ENCODE results near the gene MN1. TPM values are rescaled to one million over a fixed set of nuclear protein-coding genes. Genes with fewer than 3 reads are reported as not detected.

MN1 gene
- total and polyA plus RNA-seq, 2 donors = 0.47 to 1.4 TPM

DNA sequence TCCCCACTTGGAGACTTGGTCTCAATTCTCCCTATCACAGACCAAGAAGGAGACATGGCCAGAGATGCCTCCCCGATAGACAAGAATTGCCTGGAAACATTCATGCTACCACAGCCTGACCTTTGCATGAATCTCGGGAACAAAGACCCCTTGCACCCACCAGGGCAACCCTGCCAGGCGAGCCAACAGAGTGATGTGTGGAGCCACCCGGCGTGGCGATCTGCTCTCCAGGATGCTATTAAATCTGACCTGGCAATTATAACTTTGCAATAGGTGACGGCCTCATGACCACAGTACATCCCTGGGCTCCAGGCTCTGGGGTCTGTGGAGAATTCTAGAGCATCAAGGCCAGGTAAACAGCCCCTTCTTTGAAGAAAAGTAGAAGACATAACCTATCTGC lies 31.1 kb upstream of the MN1 start:
- 97% methylated on average over 7 of the region's 7 CpGs for WGBS
- no peak for DNase-seq (ENCODE audit: low read depth in 6 of 9, low spot score in 9 of 9)
- no peaks in the 10 kb centered on the region for H3K9me3 ChIP-seq (ENCODE audit: control insufficient read depth in 2 of 2, insufficient read depth in 1 of 2, low read length in 1 of 2)
- H3K4me1 ChIP-seq (ENCODE audit: control insufficient read depth in 2 of 2, insufficient read depth in 2 of 2, low read length in 2 of 2) = peaks cover 3 to 4% of the 10 kb centered on the region in 2 donors
- no peak overlapping the region for H3K27ac ChIP-seq (ENCODE audit: low read depth in 1 of 2, low read length in 1 of 2)
- no peak overlapping the region for H3K4me3 ChIP-seq (ENCODE audit: low read length in 2 of 2)
- no peaks in the 10 kb centered on the region for H3K27me3 ChIP-seq (ENCODE audit: control insufficient read depth in 2 of 2, insufficient read depth in 1 of 2, low read length in 1 of 2)
- no peaks in the 10 kb centered on the region for H3K36me3 ChIP-seq (ENCODE audit: control insufficient read depth in 2 of 2, insufficient read depth in 2 of 2, low read length in 1 of 2)

DNA sequence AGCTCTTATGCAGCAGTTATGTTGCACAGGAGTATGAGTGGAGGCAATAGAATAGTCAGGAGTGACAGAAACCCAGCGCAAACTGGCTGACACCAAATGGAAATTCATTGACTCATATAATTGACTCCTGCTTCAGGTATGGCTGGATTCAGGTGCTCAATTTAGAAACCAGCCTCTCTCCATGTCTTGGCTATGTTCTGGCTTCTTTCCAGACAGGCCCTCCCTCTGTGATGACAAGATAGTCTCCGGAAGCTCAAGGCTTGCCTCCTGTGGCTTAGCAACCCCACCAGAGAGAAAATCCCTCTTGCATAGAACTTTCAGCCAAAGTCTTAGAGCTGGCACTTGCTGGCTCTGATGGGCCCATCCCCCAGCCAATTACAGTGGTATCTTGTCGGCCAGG lies 28.1 kb upstream of the MN1 start:
- Histone ChIP-seq H3K9me3 (ENCODE audit: control insufficient read depth in 2 of 2, insufficient read depth in 1 of 2, low read length in 1 of 2) (no peaks in the 10 kb centered on the region), H3K27ac (ENCODE audit: low read depth in 1 of 2, low read length in 1 of 2) (no peak overlapping the region), H3K36me3 (ENCODE audit: control insufficient read depth in 2 of 2, insufficient read depth in 2 of 2, low read length in 1 of 2) (no peaks in the 10 kb centered on the region), H3K27me3 (ENCODE audit: control insufficient read depth in 2 of 2, insufficient read depth in 1 of 2, low read length in 1 of 2) (no peaks in the 10 kb centered on the region), H3K4me1 (ENCODE audit: control insufficient read depth in 2 of 2, insufficient read depth in 2 of 2, low read length in 2 of 2) (peaks cover 3 to 4% of the 10 kb centered on the region in 2 donors), H3K4me3 (ENCODE audit: low read length in 2 of 2) (no peak overlapping the region)
- 92% methylated on average over 3 of the region's 3 CpGs for WGBS
- no peak for DNase-seq (ENCODE audit: low read depth in 6 of 9, low spot score in 9 of 9)

DNA sequence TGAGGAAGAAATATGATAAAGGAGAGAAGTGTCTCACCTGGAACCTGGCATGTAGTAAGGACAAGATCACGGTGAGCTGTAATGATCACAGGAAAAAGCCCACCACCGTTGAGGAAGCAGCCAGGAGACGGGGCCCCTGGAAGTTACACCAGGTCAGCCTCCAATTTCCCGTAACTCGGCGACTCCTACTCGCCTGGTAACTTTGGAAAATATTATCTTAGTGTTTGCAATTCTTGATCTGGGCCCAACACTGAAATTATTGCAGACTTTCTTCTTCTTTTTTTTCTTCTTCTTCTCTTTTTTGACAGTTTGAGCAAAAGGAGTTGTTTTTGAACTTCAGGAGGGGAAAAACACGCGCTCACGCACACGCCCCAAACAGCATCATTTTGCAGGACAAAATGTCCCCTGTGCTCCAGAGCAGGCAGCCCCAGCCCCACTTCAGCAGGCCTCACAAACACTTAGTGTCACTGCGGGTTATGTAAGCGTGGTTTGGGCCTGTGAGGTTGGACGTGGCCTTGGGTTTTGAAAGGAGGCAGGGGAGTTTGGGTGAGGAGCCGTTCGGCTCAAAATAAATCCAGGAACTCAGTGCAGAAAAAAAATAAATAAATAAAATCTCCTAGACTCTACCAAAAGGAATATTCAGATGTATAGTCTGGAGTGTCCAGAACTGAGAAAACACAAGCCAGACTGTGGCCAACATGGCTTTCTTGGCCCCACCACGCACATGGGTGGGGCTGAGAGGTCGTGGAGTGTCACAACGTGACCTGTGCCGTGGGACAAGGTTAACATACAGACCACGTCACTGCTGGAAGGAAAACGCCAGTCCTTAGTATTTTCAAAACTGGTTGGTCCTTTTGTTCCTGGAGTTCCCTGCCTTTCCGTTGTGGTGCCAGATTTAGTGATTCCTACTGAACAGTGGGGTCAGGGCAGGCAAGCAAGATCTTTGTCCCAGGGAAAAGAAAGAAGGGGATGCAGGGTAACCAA lies 26.3 kb upstream of the MN1 start:
- no peak for DNase-seq (ENCODE audit: low read depth in 6 of 9, low spot score in 9 of 9)
- Histone ChIP-seq H3K9me3 (ENCODE audit: control insufficient read depth in 2 of 2, insufficient read depth in 1 of 2, low read length in 1 of 2) (no peaks in the 10 kb centered on the region), H3K4me3 (ENCODE audit: low read length in 2 of 2) (no peak overlapping the region), H3K4me1 (ENCODE audit: control insufficient read depth in 2 of 2, insufficient read depth in 2 of 2, low read length in 2 of 2) (peaks cover 3 to 4% of the 10 kb centered on the region in 2 donors), H3K27me3 (ENCODE audit: control insufficient read depth in 2 of 2, insufficient read depth in 1 of 2, low read length in 1 of 2) (no peaks in the 10 kb centered on the region), H3K27ac (ENCODE audit: low read depth in 1 of 2, low read length in 1 of 2) (no peak overlapping the region), H3K36me3 (ENCODE audit: control insufficient read depth in 2 of 2, insufficient read depth in 2 of 2, low read length in 1 of 2) (no peaks in the 10 kb centered on the region)
- 88% methylated on average over 23 of the region's 23 CpGs for WGBS

DNA sequence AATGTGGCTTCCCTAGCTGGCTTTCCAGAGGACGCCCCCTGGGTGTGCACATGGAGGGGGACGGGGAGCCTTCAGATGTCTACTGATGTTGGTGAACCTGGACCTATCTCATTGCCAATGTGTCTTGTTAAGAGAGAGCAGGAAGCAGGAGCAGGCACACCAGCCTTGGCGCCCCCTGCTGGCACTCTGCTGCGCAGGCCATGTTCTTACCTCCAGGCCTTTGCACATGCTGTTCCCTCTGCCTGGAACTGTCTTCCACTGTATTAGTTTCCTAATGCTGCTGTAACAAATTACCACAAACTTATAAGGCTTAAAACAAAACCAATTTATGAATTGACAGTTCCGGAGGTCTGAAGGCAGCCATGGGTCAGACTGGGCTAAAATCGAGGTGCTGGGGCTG lies 23.6 kb upstream of the MN1 start:
- no peak overlapping the region for H3K27ac ChIP-seq (ENCODE audit: low read depth in 1 of 2, low read length in 1 of 2)
- H3K9me3 ChIP-seq (ENCODE audit: control insufficient read depth in 2 of 2, insufficient read depth in 1 of 2, low read length in 1 of 2) = no peaks in the 10 kb centered on the region
- H3K36me3 ChIP-seq (ENCODE audit: control insufficient read depth in 2 of 2, insufficient read depth in 2 of 2, low read length in 1 of 2) = no peaks in the 10 kb centered on the region
- no peak overlapping the region for H3K4me3 ChIP-seq (ENCODE audit: low read length in 2 of 2)
- DNase-seq (ENCODE audit: low read depth in 6 of 9, low spot score in 9 of 9) = no peak
- 98% methylated on average over 6 of the region's 6 CpGs for WGBS
- no peaks in the 10 kb centered on the region for H3K27me3 ChIP-seq (ENCODE audit: control insufficient read depth in 2 of 2, insufficient read depth in 1 of 2, low read length in 1 of 2)
- H3K4me1 ChIP-seq (ENCODE audit: control insufficient read depth in 2 of 2, insufficient read depth in 2 of 2, low read length in 2 of 2) = no peaks in the 10 kb centered on the region

DNA sequence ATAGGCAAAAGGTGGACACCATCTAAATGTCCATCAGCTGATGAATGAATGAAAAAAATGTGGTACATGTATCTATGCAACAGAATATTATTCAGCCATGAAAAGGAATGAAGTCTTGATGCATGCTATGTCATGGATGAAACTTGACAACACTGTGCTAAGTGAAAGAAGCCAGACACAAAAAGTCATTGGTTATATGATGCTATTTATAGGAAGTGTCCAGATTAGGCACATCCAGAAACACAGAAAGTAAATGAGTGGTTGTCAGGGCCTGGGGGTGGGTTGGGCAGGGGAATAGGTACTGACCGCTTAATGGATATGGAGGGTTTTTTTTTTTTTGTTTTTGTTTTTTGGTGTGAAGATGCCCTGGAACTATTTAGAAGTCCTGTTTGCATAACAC lies 21.7 kb upstream of the MN1 start:
- Histone ChIP-seq H3K4me1 (ENCODE audit: control insufficient read depth in 2 of 2, insufficient read depth in 2 of 2, low read length in 2 of 2) (no peaks in the 10 kb centered on the region), H3K9me3 (ENCODE audit: control insufficient read depth in 2 of 2, insufficient read depth in 1 of 2, low read length in 1 of 2) (no peaks in the 10 kb centered on the region), H3K36me3 (ENCODE audit: control insufficient read depth in 2 of 2, insufficient read depth in 2 of 2, low read length in 1 of 2) (no peaks in the 10 kb centered on the region), H3K27ac (ENCODE audit: low read depth in 1 of 2, low read length in 1 of 2) (no peak overlapping the region), H3K4me3 (ENCODE audit: low read length in 2 of 2) (no peak overlapping the region), H3K27me3 (ENCODE audit: control insufficient read depth in 2 of 2, insufficient read depth in 1 of 2, low read length in 1 of 2) (no peaks in the 10 kb centered on the region)
- 50% methylated on average over 1 of the region's 1 CpG for WGBS
- DNase-seq (ENCODE audit: low read depth in 6 of 9, low spot score in 9 of 9) = no peak

DNA sequence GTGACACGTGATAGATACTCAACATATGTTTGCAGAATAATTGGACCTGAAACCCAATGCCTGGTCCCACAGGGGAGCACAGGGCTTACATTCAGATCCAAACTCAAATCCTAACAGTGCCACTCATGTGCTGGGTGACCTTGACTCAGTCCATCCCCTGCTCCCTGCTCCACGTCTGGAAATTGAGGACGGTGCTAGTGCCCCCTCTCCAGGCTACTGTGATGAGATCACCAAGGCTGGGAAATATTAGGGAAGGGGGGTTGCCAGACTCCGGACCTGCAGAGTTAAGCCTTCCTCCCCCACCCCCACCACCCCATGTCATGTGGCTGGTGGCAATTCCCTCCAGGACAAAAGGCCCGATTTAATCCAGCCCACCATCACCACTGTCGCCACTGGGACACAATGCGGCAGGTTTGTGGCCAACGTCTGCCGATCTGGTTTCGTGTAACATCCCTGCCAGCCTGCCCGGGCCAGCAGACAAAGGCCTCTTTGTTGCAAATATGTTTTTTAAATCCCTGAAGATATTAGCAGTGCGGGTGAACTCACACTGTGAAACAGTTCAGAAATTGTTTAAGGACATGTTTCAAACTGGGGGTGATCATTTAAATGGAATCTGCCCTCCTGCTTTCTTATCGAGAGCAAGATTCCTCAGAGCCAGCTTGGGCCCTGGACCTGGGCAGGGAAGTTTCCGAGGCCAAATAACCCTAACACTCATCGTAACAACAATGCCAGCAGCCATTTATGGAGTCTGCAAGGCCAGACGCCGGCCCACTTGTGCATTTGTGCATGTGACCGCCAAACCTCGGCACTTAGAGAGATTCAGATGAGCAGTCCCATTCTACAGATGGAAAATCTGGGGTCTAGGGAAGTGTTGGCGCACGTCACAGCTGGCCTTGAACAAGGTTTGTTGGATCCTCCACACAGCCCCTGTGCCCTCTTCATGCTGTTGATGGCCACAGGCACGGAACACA lies 19.6 kb upstream of the MN1 start:
- no peaks in the 10 kb centered on the region for H3K4me1 ChIP-seq (ENCODE audit: control insufficient read depth in 2 of 2, insufficient read depth in 2 of 2, low read length in 2 of 2)
- H3K4me3 ChIP-seq (ENCODE audit: low read length in 2 of 2) = no peak overlapping the region
- H3K27ac ChIP-seq (ENCODE audit: low read depth in 1 of 2, low read length in 1 of 2) = no peak overlapping the region
- DNase-seq (ENCODE audit: low read depth in 6 of 9, low spot score in 9 of 9) = no peak
- H3K27me3 ChIP-seq (ENCODE audit: control insufficient read depth in 2 of 2, insufficient read depth in 1 of 2, low read length in 1 of 2) = no peaks in the 10 kb centered on the region
- 91% methylated on average over 22 of the region's 22 CpGs for WGBS
- no peaks in the 10 kb centered on the region for H3K36me3 ChIP-seq (ENCODE audit: control insufficient read depth in 2 of 2, insufficient read depth in 2 of 2, low read length in 1 of 2)
- H3K9me3 ChIP-seq (ENCODE audit: control insufficient read depth in 2 of 2, insufficient read depth in 1 of 2, low read length in 1 of 2) = no peaks in the 10 kb centered on the region

DNA sequence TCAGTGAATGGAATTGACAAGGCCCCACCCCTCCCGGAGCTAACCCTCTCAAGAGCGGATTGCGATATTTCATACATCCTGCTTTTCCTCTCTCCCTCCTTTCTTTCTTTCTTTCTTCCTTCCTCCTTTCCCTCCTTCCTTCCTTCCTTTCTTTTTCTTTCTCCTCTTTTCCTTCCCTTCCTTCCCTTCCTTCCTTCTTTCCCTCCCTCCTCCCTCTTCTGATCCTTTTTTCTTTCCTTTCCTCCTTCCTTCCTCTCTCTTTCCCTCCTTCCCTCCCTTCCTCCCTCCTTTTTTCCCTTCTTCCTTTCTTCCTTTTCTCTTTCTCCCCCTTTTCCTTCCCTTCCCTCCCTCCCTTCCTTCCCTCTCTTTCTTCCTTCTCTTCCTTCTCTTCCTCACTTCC lies 15.0 kb upstream of the MN1 start:
- Histone ChIP-seq H3K4me1 (ENCODE audit: control insufficient read depth in 2 of 2, insufficient read depth in 2 of 2, low read length in 2 of 2) (no peaks in the 10 kb centered on the region), H3K4me3 (ENCODE audit: low read length in 2 of 2) (no peak overlapping the region), H3K27ac (ENCODE audit: low read depth in 1 of 2, low read length in 1 of 2) (no peak overlapping the region), H3K9me3 (ENCODE audit: control insufficient read depth in 2 of 2, insufficient read depth in 1 of 2, low read length in 1 of 2) (no peaks in the 10 kb centered on the region), H3K36me3 (ENCODE audit: control insufficient read depth in 2 of 2, insufficient read depth in 2 of 2, low read length in 1 of 2) (no peaks in the 10 kb centered on the region), H3K27me3 (ENCODE audit: control insufficient read depth in 2 of 2, insufficient read depth in 1 of 2, low read length in 1 of 2) (no peaks in the 10 kb centered on the region)
- WGBS = 96% methylated on average over 3 of the region's 3 CpGs
- no peak for DNase-seq (ENCODE audit: low read depth in 6 of 9, low spot score in 9 of 9)

DNA sequence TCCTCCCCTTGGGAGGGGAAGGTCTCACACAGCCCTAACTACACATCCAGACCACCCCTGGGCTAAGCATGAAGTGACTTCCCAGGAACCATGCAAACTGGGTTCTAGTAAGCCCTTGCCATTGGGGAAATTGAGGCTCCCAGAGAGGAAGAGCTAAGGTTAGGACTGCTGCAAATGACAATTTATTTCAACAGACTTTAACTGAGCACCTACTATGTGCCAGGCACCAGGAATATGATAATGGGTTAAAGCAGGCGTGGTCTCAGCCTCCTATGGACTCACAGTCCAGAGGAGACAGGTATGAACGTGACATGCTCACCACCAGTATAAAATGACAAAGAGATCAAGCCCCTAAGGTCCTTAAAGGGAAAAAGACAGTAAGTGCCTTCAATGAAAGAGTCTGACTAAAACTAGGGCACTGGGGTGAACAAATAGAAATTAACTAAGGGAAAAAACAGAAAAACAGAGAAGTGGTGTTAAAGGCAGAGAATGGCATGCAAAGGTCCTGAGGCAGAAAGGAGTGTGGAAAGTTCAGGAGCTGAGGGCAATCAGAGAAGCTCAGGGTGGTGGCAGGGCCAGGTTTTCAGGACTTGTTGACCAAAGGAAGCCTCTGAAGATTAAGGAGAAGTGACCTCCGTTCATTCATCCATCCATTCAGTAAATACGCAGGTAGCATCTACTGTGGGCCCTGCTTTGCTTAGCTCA lies 14.4 kb upstream of the MN1 start:
- DNase-seq (ENCODE audit: low read depth in 6 of 9, low spot score in 9 of 9) = no peak
- H3K27ac ChIP-seq (ENCODE audit: low read depth in 1 of 2, low read length in 1 of 2) = no peak overlapping the region
- no peaks in the 10 kb centered on the region for H3K9me3 ChIP-seq (ENCODE audit: control insufficient read depth in 2 of 2, insufficient read depth in 1 of 2, low read length in 1 of 2)
- no peaks in the 10 kb centered on the region for H3K27me3 ChIP-seq (ENCODE audit: control insufficient read depth in 2 of 2, insufficient read depth in 1 of 2, low read length in 1 of 2)
- WGBS = 96% methylated on average over 4 of the region's 4 CpGs
- H3K4me3 ChIP-seq (ENCODE audit: low read length in 2 of 2) = no peak overlapping the region
- H3K36me3 ChIP-seq (ENCODE audit: control insufficient read depth in 2 of 2, insufficient read depth in 2 of 2, low read length in 1 of 2) = no peaks in the 10 kb centered on the region
- H3K4me1 ChIP-seq (ENCODE audit: control insufficient read depth in 2 of 2, insufficient read depth in 2 of 2, low read length in 2 of 2) = no peaks in the 10 kb centered on the region

Measured in thymus (tissue), 11 donors.